ENCODE data around the gene DNAJC27. TPM values are rescaled to one million over a fixed set of nuclear protein-coding genes. Genes with fewer than 3 reads are reported as not detected.
"Not testable (repeated sequence)": the region's sequence is repeated elsewhere in the genome, so short reads cannot be mapped to it uniquely, and the experiment has no call there.

Gene DNAJC27
- total RNA-seq, 2 donors from 2014 or later, result 11.4 to 58.7 TPM

- no peak overlapping the region for H3K27ac ChIP-seq
- DNase-seq (no peak), ATAC-seq (no peak)
- H3K27me3 ChIP-seq, result no peaks in the 10 kb centered on the region
- no peaks in the 10 kb centered on the region for H3K36me3 ChIP-seq (replicated peaks in 1 of 2; ENCODE audit: insufficient read depth in 1 of 2, low read depth in 2 of 2)
- intact Hi-C loops (cut with DNase I), result no loop called here
- H3K4me1 ChIP-seq, result peaks cover 10% of the 10 kb centered on the region
- H3K4me3 ChIP-seq, result no peak overlapping the region
- TF ChIP-seq POLR2A (IDR thresholded peaks at IDR 0.05) (no peak), CTCF (IDR thresholded peaks at IDR 0.05) (no peak)
- WGBS, 2 donors, result 82 to 85% methylated on average over 1 of the region's 1 CpG
- no peaks in the 10 kb centered on the region for H3K9me3 ChIP-seq
Measured at GRCh38 chr2:25002066-25002465, 30.3 kb upstream of the DNAJC27 start.

- no peak for TF ChIP-seq POLR2A (IDR thresholded peaks at IDR 0.05)
- intact Hi-C loops (cut with DNase I), result no loop called here
- ATAC-seq (no peak), DNase-seq (peak; percentile 11 to 47 (median 21))
- Histone ChIP-seq H3K27ac (peak overlapping the region in 1 of 4 donors; percentile 27), H3K27me3 (no peaks in the 10 kb centered on the region), H3K9me3 (no peaks in the 10 kb centered on the region), H3K4me1 (peaks cover 10% of the 10 kb centered on the region), H3K36me3 (replicated peaks in 1 of 2; ENCODE audit: insufficient read depth in 1 of 2, low read depth in 2 of 2) (no peaks in the 10 kb centered on the region), H3K4me3 (no peak overlapping the region)
- WGBS, 2 donors, result 35 to 36% methylated on average over 7 of the region's 7 CpGs
Measured at GRCh38 chr2:25001325-25001637, 29.5 kb upstream of the DNAJC27 start.

- peak; percentile 47 for ATAC-seq
- Histone ChIP-seq H3K4me3 (no peak overlapping the region), H3K4me1 (peaks cover 10% of the 10 kb centered on the region), H3K27me3 (no peaks in the 10 kb centered on the region), H3K36me3 (replicated peaks in 1 of 2; ENCODE audit: insufficient read depth in 1 of 2, low read depth in 2 of 2) (no peaks in the 10 kb centered on the region), H3K9me3 (no peaks in the 10 kb centered on the region), H3K27ac (peak overlapping the region in 1 of 4 donors; percentile 27)
- DNase-seq, result no peak
- intact Hi-C loops (cut with DNase I), result no loop called here
- TF ChIP-seq CTCF (IDR thresholded peaks at IDR 0.05), result no peak
- TF ChIP-seq POLR2A (IDR thresholded peaks at IDR 0.05), result no peak
- 75 to 83% methylated on average over 4 to 6 of the region's 6 CpGs for WGBS, 2 donors
Measured at GRCh38 chr2:25000503-25001324, 29.0 kb upstream of the DNAJC27 start.

GRCh38 chr2:25000036-25000435, 28.3 kb upstream of the DNAJC27 start:
- Histone ChIP-seq H3K9me3 (no peaks in the 10 kb centered on the region), H3K4me3 (no peak overlapping the region), H3K4me1 (peaks cover 10% of the 10 kb centered on the region), H3K27me3 (no peaks in the 10 kb centered on the region), H3K36me3 (replicated peaks in 1 of 2; ENCODE audit: insufficient read depth in 1 of 2, low read depth in 2 of 2) (no peaks in the 10 kb centered on the region), H3K27ac (no peak overlapping the region)
- 65 to 78% methylated on average over 4 of the region's 4 CpGs for WGBS, 2 donors
- TF ChIP-seq POLR2A (IDR thresholded peaks at IDR 0.05) (no peak), CTCF (IDR thresholded peaks at IDR 0.05) (no peak)
- DNase-seq (no peak), ATAC-seq (no peak)
- intact Hi-C loops (cut with DNase I), result no loop called here

- WGBS, 2 donors, result 75 to 84% methylated on average over 8 of the region's 8 CpGs
- DNase-seq; H3K36me3 ChIP-seq (replicated peaks in 1 of 2; ENCODE audit: insufficient read depth in 1 of 2, low read depth in 2 of 2); H3K4me3 ChIP-seq; ATAC-seq; intact Hi-C loops (cut with DNase I); H3K27me3 ChIP-seq; H3K9me3 ChIP-seq; H3K27ac ChIP-seq: not testable (repeated sequence)
- peaks cover 10% of the 10 kb centered on the region for H3K4me1 ChIP-seq
Measured at GRCh38 chr2:24999097-24999496, 27.3 kb upstream of the DNAJC27 start.

Measured in body of pancreas (tissue), 4 donors.